Fibroblast of the aortic adventitia (primary cell): ENCODE results near the gene CD93. TPM values are rescaled to one million over a fixed set of nuclear protein-coding genes. Genes with fewer than 3 reads are reported as not detected.

ENCODE experiments used
- DNase-seq: peaks from one replicate; pipeline ENCODE4 v3.0.0-alpha.2; 2010; ENCODE audit warnings: low read depth
- H3K4me3 ChIP-seq: 2 replicates; pipeline ENCODE4 v1.5.1; 2011; ENCODE audit warnings: low read depth, mild to moderate bottlenecking, control low read depth, low read length, moderate library complexity
- total RNA-seq: library from RNA; depleted of rRNA; stranded (reverse); fragments of >200 nt; gene quantifications from 2 replicates; pipeline ENCODE4 v1.2.3, GENCODE V29; 2012; ENCODE audit warnings: low replicate concordance
- TF ChIP-seq, protein P1 (sequence below): IDR thresholded peaks from 2 replicates; pipeline ENCODE4 v1.5.1; 2011; ENCODE audit warnings: mild to moderate bottlenecking, low read length, control low read depth, inconsistent platforms; ENCODE audit not compliant: insufficient read depth

The CD93 gene
- total RNA-seq, 1 donor: 0.27 TPM

DNA sequence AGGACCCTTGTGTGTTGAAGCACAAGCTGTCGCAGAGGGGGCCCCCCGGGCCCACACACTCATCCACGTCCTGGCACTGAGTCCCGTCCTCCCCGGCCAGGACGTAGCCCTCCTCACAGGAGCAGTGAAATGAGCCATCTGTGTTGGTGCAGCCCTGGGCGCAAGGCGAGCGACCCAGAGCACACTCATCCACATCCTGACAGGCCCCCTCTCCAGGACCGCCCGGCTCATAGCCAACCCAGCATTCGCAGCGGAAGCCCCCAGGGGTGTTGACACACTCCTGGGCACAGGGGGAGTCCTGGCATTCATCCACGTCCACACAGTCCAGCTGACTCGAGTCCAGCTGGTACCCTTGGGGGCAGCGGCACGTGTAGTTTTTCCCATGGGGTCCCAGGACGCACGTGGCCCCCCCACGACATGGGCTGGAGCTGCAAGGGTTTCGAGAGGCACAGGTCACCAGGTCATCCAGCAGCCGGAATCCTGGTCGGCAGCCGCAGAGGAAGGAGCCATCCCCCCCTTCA, 1.2 kb downstream of the CD93 start:
- no peak overlapping the region for H3K4me3 ChIP-seq
- no peak for DNase-seq
- TF ChIP-seq, protein P1, sequence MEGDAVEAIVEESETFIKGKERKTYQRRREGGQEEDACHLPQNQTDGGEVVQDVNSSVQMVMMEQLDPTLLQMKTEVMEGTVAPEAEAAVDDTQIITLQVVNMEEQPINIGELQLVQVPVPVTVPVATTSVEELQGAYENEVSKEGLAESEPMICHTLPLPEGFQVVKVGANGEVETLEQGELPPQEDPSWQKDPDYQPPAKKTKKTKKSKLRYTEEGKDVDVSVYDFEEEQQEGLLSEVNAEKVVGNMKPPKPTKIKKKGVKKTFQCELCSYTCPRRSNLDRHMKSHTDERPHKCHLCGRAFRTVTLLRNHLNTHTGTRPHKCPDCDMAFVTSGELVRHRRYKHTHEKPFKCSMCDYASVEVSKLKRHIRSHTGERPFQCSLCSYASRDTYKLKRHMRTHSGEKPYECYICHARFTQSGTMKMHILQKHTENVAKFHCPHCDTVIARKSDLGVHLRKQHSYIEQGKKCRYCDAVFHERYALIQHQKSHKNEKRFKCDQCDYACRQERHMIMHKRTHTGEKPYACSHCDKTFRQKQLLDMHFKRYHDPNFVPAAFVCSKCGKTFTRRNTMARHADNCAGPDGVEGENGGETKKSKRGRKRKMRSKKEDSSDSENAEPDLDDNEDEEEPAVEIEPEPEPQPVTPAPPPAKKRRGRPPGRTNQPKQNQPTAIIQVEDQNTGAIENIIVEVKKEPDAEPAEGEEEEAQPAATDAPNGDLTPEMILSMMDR: no peak

DNA sequence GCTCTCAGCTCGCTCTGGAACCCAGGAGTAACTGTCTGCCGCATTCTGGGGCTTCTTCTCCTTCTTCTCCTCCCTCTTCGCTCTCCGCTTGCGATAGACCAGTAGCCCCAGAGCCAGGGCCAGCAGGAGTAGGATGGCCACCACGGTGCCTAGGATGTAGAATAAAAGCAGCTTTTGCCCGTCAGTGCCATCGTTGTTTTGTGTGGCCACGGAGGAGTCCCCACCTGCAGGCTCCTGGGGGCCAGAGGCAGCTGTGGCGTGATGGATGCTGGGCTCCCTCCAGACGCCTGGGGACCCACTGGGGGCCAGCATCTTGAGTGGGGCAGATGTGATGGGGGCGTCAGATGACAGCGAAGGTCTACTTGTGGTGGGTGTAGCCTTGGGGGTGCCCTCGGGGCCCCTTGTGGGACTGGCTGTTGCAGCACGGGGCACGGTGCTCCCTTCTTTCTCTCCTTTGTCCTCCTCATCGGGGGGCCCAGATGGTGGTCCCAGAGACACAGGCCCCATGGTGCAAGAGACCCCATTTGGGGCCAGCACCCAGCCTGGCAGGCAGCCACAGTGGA, 1.8 kb downstream of the CD93 start:
- no peak for DNase-seq
- TF ChIP-seq, protein P1: no peak
- H3K4me3 ChIP-seq: no peak overlapping the region

DNA sequence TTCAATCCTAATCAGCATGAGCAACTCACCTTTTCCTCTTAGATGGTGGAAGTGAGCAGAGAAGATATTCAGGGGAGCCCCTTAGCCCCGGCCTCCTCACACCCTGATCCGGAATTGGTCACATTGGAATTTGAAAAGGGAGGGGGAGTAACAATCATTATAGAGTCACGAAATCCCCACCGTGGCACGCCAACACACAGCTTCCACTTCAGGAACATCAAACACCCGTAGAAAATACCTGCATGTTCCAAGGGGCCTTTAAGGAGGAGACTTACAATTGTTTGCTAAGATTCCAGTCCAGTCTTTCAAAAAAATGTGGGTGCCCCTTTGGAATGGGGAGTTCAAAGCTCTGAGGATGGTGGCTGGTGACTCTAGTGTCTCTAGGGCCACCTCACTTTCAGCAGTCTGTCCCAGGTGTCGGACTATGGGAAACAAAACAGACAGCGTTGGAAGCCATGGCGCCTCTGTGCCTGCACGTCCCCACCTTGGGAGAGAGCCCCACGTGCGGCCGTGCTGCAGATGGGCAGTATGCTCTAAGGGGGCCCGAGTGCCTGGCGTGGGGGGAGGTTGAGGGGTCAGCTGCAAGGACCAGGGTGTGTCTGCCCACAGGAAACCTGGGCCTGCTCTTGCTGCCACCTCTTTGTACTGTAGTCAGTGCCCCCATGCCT, 2.4 kb downstream of the CD93 start:
- DNase-seq: no peak
- TF ChIP-seq, protein P1: no peak
- H3K4me3 ChIP-seq: no peak overlapping the region

DNA sequence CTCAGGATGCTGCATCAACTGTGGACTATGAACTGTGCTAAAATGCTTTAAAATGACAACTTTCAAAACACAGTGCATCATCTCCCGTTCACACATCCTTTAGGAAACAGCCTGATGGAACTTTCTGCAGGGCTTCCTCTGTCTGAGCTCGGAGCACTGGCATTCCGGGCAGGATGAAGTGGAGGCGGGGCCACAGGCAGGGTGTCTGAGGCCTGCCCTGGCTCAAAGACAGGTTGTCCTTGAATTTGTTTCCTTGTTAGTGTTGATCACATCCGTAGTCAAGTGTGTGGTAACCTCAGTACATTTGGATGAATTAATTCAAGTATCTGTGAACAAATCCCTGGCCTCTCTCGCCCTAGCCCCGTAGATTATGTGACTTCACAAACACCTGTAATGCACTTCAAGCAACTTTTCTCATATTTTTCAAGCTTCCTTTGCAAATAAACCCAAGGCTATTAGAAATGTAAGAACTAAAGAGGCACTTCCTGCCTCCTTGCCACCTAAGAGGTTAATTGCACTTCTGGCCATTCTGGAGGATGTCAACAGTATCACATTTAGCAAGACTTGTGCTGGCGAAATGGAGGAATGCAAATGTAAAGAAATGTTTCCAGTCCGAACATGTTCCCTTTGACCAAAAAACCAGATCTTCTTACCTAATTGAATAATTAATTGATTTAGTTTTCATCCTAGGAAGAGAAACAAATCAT, 3.1 kb downstream of the CD93 start:
- TF ChIP-seq, protein P1: no peak
- H3K4me3 ChIP-seq: no peak overlapping the region
- DNase-seq: no peak

DNA sequence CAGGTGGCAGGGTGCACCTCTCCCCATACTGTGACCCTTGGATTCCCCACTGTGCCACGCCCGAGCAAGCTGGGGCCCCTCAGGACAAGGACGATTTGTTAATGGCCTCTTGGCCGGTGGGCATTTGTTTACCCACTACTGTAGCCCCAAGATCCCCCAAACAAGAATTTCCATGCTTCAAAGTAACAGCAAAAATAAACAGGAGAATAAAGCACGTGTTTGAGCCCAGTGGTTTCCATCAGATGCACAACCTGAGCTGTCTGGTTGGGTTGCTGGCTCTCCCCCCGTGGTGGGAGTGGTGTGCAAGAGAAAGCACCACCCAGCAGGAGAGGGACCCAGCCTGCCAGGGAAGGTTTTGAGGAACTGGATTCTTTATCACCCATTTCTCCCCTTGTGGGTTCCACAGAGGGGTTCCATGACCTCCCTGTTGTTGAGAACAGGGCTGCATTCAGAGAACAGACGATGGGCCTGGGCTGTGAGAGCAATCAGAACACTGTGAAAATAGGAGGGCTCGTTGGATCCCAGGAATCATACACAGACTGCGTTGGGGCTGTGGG, 4.8 kb downstream of the CD93 start:
- no peak for DNase-seq
- H3K4me3 ChIP-seq: no peak overlapping the region
- TF ChIP-seq, protein P1: no peak

DNA sequence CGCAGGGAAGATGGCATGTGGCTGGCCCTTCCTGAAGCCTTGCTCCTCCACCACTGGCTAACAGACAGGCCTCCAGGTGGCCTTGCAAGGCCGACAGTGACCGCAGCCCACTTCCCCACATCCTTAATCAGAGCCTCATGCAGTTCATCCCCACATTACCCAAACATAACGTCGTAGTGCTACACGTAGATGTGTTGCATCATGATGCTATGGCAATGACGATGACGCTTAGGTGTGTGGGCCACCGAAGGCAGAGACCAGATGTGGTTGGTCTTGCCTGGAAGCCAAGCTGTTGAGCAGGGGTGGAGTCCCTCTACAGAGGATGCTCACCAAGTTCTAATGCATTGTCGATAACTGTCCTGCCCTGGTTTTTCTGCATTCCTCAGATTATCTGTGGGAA, 5.6 kb downstream of the CD93 start:
- no peak overlapping the region for H3K4me3 ChIP-seq
- TF ChIP-seq, protein P1: no peak
- DNase-seq: no peak
